Head of caudate nucleus (tissue), 42 donors: Measurements from ENCODE around the gene HMGXB4.

Source experiments
- DNase-seq, 42 donors: peaks; one replicate each; pipeline versions ENCODE4 v3.0.0 to v3.0.0-alpha.2; 2020 to 2021; ENCODE audit warnings: mixed read lengths in 7 of 42
- intact Hi-C: fragments of 100-400 bp; cut with DNase I; formaldehyde crosslinking; loops from one replicate; pipeline ENCODE4 v1.15.0; 2022

Gene HMGXB4

GRCh38 chr22:35341090-35341874, 84.0 kb downstream of the HMGXB4 start:
- intact Hi-C loops: no loop called here
- no peak for DNase-seq

DNA sequence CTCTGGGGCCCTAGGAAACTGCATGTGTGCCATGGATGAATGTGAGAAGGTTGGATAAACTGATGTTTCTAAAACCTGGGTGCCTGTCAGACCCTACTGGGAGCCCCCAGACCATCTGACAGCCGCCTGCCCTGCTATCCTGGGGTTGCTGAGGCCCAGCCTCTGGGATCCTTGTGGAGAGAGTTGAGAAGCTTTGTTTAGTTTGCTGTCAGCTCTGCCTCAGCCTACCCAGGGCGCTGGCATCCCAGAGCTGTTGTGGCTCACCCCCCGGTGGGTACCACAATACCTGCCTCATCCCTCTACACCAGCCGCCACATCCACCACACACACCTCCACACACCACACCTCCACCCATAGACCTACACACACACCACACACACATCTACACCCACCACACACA, 85.1 kb downstream of the HMGXB4 start:
- no peak for DNase-seq
- intact Hi-C loops: no loop called here

DNA sequence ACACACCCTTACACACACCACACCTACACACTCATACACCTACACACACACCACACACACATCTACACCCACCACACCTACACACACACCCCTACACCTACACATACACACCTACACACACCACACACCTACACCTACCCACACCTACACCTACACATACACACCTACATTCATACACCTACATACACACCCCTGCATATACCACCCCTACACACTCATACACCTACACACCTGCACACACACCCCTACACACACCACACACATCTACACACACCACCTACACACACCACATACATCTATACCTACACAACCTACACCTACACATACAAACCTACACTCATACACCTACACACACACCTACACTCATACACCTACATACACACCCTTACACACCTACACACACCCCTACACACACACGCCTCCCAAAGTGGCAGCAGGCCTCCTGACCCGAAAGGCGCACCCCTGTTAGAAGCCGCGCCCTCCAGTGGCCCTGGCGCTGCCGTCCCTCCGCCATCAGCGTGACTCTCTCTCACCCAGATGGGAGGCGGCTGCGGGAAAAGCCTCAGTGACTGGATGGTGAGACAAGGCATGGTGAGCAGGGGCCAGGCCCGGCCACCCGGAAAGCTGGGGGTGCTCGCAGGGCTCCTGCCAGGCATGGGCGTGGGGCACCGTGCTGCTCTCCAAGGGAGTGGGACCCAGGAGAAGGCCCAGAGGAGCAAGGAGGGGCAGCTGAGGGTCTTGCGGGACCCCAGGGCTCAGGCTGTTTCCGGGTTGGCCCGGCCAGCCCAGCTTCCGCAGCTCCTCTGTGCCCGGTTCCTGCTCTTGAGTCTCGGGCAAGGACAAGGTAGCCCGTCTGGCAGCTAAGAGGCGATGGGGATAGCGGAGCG, 86.6 kb downstream of the HMGXB4 start:
- DNase-seq: no peak
- intact Hi-C loops: no loop called here

DNA sequence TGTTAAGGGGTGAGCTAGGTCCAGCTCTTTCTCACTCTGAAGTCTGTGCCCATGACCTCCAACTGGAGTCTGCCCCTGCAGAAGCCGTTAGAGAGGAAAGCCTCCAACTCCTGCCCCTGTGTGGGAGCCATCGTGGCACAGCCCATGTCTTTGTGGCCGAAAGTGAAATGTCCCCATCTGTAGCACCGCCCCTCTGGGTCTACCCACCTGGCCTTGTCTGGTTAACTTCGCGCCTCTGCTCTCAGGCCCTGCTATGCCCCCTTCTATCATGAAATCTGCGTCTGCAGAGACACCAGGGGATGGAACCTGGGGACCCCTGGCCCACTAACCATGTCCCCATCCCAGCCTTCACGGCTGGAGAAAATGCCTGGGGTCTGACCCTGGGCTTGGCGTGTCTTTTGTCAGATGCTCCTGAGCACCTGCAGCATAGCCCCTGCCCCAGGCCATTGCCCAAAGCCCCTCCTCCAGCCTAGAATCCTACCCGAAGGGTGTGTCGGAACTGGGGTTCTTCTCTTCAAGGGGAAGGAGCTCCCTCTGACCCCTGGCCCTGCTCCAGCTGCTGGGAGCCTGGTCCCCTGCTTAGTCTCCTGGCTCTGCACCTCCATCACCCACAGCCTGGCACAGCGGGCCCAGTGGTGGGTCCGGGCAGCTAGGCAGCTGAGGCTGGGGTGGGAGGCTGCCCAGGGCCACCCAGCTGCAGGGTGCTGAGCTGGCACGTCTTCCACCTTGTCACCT, 87.8 kb downstream of the HMGXB4 start:
- intact Hi-C loops: no loop called here
- DNase-seq: no peak
